ACC112 (cell line): ENCODE data around the gene CARD19.
A peak's percentile ranks its signal among the peaks of the same experiment; 100 is the strongest.
"Not testable (repeated sequence)": the region's sequence is repeated elsewhere in the genome, so short reads cannot be mapped to it uniquely, and the experiment has no call there.

ENCODE experiments used
- H2AFZ ChIP-seq: fragments of 200-600 bp; sonication (generic); one replicate; pipeline ENCODE4 v1.6.0; 2017; ENCODE audit warnings: antibody characterized with exemption, low read length; ENCODE audit not compliant: unreplicated experiment
- H3K27ac ChIP-seq: fragments of 200-600 bp; sonication (generic); 2 replicates; pipeline ENCODE4 v1.5.1; 2014; ENCODE audit warnings: low read depth, mild to moderate bottlenecking, antibody characterized with exemption, low read length, moderate library complexity
- H3K27me3 ChIP-seq: fragments of 200-600 bp; sonication (generic); 2 replicates; pipeline ENCODE4 v1.6.1; 2014; ENCODE audit warnings: mild to moderate bottlenecking, antibody characterized with exemption, low read length, moderate library complexity, mixed read lengths; ENCODE audit not compliant: insufficient read depth
- H3K36me3 ChIP-seq: fragments of 200-600 bp; sonication (generic); 2 replicates; pipeline ENCODE4 v1.6.1; 2016; ENCODE audit warnings: mild to moderate bottlenecking, antibody characterized with exemption, low read length, moderate library complexity, mixed read lengths; ENCODE audit not compliant: insufficient read depth
- H3K4me1 ChIP-seq: fragments of 200-600 bp; sonication (generic); one replicate; pipeline ENCODE4 v1.6.1; 2016; ENCODE audit warnings: low read length, mixed read lengths; ENCODE audit not compliant: insufficient read depth, unreplicated experiment, control insufficient read depth
- H3K4me3 ChIP-seq: fragments of 200-600 bp; sonication (generic); 2 replicates; pipeline ENCODE4 v1.5.1; 2014; ENCODE audit warnings: mild to moderate bottlenecking, low read depth, low read length
- H3K79me2 ChIP-seq: fragments of 200-600 bp; sonication (generic); one replicate; pipeline ENCODE4 v1.6.0; 2016; ENCODE audit warnings: low read length; ENCODE audit not compliant: control insufficient read depth, unreplicated experiment, insufficient read depth

The CARD19 gene

DNA sequence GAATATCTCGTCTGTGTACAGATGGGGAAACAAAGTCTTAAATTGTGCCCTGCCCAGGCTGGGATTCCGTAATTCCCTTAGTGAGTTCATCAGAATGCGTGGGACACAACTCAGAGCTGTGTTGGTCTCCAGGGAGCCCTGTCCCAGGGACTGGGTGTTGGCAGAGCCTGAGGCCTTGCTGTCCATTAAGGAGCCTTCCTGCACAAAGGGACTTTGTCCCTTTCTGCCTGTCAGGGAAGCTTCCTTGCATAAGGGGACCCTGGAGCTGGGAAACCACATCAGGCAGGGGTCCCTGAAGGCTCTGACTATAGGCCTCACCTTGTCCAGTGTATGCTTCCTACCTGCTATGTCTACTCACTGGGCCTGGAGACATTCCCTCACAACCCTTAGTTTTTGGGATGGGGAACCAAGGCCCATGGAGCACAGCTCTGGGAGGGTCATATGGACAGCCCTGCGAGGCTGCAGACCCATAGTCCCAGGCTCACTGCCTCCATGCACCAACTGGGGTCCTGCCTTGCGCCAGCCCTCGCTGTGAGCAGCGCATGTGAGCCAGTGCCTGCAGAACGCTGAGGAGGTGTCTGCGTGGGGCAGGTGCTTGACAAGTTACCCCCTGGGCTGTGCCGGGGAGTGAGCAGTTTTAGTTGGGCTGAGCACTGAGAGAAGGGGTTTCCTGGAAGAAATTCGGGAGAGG, 1.6 kb downstream of the CARD19 start:
- no peaks in the 10 kb centered on the region for H3K27me3 ChIP-seq
- H3K4me3 ChIP-seq: peak overlapping the region; percentile 98
- peaks cover 60% of the 10 kb centered on the region for H3K79me2 ChIP-seq
- peak overlapping the region; percentile 74 for H3K27ac ChIP-seq
- no peaks in the 10 kb centered on the region; the same call in 1 of the 2 replicates for H3K36me3 ChIP-seq
- H3K4me1 ChIP-seq: peaks cover 45% of the 10 kb centered on the region
- no peak overlapping the region for H2AFZ ChIP-seq

DNA sequence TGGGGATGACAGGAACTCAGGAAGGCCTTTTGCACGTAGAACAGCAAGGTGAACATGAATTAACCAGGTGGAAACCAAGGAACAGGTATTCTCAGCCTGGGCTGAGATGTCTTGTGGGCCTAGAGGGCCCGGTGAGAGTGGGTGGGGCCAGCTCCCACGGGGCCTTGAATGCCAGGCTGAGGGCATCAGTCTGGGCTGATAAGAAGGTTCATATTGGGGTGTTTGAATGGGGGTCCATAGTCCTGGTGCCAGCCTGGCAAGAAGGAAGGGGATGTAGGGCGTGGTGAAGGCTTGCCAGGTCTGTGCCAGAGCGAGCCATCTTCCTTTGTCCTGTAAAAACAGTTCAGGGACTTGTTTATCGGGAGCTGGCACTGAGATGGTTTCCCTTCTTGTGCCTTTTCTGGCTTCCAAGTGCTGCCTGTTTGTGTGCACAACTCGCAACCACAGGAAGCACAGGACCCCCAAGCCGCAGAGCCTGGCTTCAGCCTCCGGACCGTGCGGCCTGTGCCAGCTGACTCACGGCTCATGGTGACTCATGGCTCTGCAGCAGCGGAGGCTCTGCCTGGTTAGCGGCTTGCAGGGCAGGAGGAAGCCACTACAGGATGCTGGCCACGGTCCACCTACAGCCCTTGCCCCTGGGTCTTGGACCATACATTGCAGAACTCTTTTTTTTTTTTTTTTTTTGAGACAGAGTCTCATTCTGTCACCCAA, 2.4 kb downstream of the CARD19 start:
- Histone ChIP-seq H3K27ac (peak overlapping the region; percentile 74), H3K4me3 (peak overlapping the region; percentile 98), H3K4me1 (peaks cover 38% of the 10 kb centered on the region), H2AFZ (no peak overlapping the region), H3K36me3 (peaks cover 6% of the 10 kb centered on the region), H3K79me2 (peaks cover 67% of the 10 kb centered on the region), H3K27me3 (no peaks in the 10 kb centered on the region)

DNA sequence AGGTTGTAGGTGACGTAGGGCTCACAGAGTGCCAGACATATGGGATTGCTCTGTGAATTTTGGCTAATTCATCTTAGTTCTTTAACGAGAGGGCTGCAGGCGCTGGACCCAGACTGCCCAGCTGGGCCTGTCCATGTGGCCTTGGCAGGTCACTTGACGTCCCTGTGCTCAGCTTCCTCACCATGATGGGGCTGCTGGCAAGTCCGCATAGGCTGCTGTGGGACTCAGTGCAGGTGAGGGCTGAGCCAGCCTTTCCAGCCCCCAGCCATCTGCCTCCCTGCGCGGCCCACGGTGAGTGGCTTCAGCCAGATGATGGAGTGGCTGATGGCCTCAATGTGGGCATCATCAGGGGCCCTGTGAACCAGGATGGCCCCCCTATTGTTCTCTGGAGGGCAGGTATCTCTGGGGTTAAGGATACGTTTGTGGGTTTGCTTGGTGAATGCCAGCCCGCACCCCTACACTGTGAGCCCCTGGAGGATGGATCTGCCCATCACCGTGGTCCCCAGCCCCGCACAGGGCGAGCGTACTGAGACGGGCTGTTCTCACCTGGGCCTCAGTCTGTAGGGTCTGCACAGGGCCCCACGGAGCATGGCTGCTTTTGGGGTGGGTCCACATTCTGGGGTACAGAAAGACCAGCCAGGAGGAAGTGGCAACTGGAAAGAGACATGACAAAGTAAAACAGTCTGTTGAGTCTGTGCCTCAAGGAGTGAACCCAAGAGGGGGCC, 3.7 kb downstream of the CARD19 start:
- H3K36me3 ChIP-seq: peaks cover 19% of the 10 kb centered on the region
- no peak overlapping the region for H3K4me3 ChIP-seq
- H3K27ac ChIP-seq: peak overlapping the region; percentile 34; the same call in 1 of the 2 replicates
- peaks cover 31% of the 10 kb centered on the region for H3K4me1 ChIP-seq
- H3K79me2 ChIP-seq: peaks cover 80% of the 10 kb centered on the region
- H3K27me3 ChIP-seq: no peaks in the 10 kb centered on the region
- no peak overlapping the region for H2AFZ ChIP-seq

DNA sequence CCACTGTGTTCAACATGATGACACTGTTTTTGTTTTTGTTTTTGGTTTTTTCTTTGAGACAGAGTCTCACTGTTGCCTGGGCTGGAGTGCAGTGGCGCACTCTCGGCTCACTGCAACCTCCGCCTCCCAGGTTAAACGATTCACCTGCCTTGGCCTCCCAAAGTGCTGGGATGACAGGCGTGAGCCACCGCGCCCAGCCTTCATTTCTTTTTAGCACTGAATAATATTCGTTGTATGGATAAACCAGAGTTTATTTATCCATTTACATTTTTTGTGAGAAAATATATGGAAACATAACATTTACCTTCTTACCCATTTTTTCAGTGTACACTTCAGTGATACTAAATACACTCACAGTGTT, 4.2 kb downstream of the CARD19 start:
- Histone ChIP-seq H3K27me3 (no peaks in the 10 kb centered on the region), H3K4me1 (peaks cover 26% of the 10 kb centered on the region), H3K4me3 (no peak overlapping the region), H3K36me3 (peaks cover 21% of the 10 kb centered on the region), H3K27ac (no peak overlapping the region), H3K79me2 (peaks cover 86% of the 10 kb centered on the region), H2AFZ (no peak overlapping the region)

DNA sequence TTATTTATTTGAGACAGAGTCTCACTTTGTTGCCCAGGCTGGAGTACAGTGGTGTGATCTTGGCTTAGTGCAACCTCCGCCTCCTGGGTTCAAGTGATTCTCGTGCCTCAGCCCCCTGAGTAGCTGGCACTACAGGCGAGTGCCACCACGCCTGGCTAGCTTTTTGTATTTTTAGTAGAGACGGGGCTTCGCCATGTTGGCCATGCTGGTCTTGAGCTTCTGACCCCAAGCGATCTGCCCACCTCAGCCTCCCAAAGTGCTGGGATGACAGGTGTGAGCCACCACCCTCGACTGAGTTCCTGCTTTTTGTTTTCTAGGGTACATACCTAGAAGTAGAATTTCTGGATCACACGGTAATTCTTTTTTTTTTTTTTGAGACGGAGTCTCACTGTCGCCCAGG, 5.1 kb downstream of the CARD19 start:
- not testable (repeated sequence) for H3K27me3 ChIP-seq, H3K27ac ChIP-seq, H3K4me3 ChIP-seq, H2AFZ ChIP-seq
- Histone ChIP-seq H3K4me1 (peaks cover 26% of the 10 kb centered on the region), H3K36me3 (peaks cover 21% of the 10 kb centered on the region), H3K79me2 (peaks cover 92% of the 10 kb centered on the region)

DNA sequence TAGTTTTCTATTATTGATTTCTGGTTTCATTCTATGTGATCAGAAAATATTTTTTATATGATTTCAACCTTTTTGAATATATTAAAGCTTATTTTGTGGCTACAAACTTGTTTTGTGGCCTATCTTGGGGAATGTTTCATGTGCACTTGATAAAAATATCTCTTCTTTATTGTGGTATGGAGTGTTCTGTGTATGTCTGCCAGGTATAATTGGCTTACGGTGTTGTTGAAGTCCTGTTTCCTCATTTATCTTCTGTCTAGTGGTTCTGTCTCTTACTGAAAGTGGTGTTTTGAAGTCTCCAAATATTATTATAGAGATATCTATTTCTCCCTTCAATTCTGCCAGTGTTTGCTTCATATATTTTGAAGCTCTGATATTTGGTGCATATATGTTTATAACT, 9.6 kb downstream of the CARD19 start:
- Histone ChIP-seq H3K4me3 (no peak overlapping the region), H2AFZ (no peak overlapping the region), H3K27ac (no peak overlapping the region), H3K27me3 (no peaks in the 10 kb centered on the region), H3K36me3 (peaks cover 21% of the 10 kb centered on the region), H3K79me2 (peaks cover 76% of the 10 kb centered on the region), H3K4me1 (peaks cover 7% of the 10 kb centered on the region)

DNA sequence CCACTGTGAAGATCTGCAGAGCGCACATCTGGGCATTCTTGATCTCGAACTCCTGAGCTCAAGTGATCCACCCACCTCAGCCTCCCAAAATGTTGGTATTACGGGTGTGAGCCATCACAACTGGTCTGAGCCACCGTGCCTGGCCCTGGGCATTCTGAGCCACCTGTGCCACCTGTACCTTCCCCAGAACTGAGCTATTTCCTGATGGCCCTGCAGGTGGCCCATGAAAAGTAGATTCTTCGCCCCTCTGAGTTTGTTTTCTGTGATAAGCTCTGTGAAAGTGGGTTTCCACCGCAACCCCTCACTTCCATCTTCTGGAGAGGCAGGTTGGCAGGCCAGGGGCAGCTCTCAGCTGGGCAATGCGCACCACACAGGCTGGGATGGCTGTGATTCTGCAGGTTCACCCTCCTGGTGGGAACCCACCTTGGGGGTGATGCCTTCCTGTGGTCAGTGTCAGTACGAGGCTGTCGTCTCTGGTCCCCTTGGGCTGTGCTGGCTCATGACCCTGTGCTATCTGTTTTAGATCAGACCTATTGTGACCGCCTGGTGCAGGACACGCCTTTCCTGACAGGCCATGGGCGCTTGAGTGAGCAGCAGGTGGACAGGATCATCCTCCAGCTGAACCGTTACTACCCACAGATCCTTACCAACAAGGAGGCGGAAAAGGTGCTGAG, 11.3 kb downstream of the CARD19 start:
- no peak overlapping the region for H3K27ac ChIP-seq
- H3K79me2 ChIP-seq: peaks cover 59% of the 10 kb centered on the region
- H2AFZ ChIP-seq: no peak overlapping the region
- H3K36me3 ChIP-seq: peaks cover 21% of the 10 kb centered on the region
- peaks cover 7% of the 10 kb centered on the region for H3K4me1 ChIP-seq
- no peaks in the 10 kb centered on the region for H3K27me3 ChIP-seq
- no peak overlapping the region for H3K4me3 ChIP-seq

DNA sequence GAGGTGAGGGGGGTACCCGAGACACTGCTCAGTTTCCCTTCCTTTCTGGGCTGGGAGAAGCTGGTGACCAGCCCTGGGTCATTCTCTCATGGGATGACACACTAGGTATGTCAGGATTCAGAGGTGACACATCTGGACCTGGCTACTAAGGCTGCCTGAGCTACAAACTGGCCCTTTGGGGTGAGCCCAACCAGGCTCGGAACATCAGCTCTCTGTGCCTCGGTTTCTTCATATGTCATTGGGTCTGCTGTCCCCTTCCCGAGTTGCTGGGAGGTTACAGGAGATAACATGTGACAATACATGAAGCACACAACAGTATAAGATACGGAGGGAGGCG, 11.8 kb downstream of the CARD19 start:
- Histone ChIP-seq H3K36me3 (peaks cover 20% of the 10 kb centered on the region), H3K79me2 (peaks cover 54% of the 10 kb centered on the region), H3K4me3 (no peak overlapping the region), H3K27me3 (no peaks in the 10 kb centered on the region), H2AFZ (no peak overlapping the region), H3K27ac (no peak overlapping the region), H3K4me1 (peaks cover 7% of the 10 kb centered on the region)

DNA sequence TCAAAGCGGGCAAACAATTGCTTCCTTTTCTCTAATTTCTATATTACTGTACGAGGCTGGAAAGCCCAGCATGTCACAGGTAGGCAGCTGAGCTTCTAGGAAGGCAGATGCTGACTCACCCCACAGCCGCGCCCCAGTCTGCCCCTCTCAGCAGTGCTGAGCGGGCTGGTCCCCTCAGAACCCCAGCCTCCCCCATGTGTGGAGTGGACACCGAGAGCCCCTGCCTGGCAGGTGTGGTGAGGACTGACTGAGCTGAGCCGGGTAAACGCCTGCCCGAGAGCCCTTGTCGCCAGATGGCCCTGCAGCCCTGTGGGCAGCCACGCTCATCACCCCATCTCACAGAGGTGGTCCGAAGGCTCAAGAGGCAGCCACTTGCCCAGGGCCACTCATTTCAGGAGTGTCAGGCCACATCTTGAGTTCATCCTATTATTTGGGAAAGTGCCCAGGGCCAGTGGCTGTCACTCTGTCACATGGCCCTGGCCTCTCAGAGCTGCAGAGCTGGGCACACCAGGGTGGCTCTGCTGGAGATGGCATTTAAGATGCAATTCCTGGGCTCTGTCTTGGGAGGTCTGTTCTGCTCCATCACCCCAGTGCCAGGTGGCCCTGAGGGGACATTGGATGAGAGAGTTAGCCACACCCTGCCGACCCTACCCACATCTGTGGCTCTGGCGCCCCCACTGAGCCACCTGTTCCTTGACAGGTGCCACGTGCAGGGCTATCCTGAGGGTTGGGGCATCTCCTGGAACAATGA, 12.4 kb downstream of the CARD19 start:
- Histone ChIP-seq H3K4me1 (peaks cover 7% of the 10 kb centered on the region), H3K79me2 (peaks cover 47% of the 10 kb centered on the region), H3K27me3 (no peaks in the 10 kb centered on the region), H3K27ac (no peak overlapping the region), H3K36me3 (peaks cover 14% of the 10 kb centered on the region), H2AFZ (no peak overlapping the region), H3K4me3 (no peak overlapping the region)

DNA sequence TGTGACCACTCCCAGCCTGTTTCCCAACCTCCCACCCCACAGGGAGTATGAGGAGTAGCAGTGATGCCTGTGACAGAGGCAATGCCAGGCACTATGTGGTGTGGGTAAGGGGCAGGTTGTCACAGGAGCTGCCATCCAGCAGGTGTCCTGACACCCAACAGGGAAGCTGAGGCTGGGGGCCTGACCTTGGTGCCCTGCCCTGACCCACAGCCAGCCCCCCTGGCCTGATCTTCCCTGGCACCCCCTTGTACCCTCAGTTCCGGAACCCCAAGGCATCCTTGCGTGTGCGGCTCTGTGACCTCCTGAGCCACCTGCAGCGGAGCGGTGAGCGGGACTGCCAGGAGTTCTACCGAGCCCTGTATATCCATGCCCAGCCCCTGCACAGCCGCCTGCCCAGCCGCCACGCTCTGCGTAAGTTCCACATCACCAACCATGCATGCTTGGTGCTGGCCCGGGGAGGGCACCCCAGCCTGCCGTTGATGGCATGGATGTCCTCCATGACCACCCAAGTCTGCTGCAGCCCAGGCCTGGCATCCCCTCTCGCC, 14.4 kb downstream of the CARD19 start:
- no peak overlapping the region for H2AFZ ChIP-seq
- H3K36me3 ChIP-seq: no peaks in the 10 kb centered on the region; the same call in 1 of the 2 replicates
- H3K27me3 ChIP-seq: no peaks in the 10 kb centered on the region
- no peak overlapping the region for H3K4me3 ChIP-seq
- peaks cover 28% of the 10 kb centered on the region for H3K79me2 ChIP-seq
- peaks cover 11% of the 10 kb centered on the region for H3K4me1 ChIP-seq
- no peak overlapping the region for H3K27ac ChIP-seq
